ENCODE measurements around the gene EHMT1. TPM values are rescaled to one million over a fixed set of nuclear protein-coding genes. Genes with fewer than 3 reads are reported as not detected.

EHMT1 gene
- polyA plus RNA-seq, 1 experiment, result 23.3 TPM

DNA sequence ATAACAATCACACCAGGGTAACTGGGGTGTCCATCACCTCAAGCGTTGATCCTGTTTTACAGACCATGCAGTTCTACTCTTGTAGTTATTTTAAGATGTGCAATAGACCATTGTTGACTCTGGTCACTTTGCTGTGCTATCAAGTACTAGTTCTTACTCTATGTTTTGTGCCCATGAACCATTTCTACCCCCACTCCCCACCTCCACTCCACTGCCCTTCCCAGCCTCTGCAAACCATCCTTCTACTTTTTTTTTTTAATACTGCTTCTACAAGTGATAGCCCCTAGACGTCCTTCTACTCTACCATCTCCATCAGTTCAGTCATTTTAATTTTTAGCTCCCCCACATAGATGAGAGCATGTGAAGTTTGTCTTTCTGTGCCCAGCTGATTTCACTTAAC is 38.8 kb downstream of the EHMT1 start:
- CTCF ChIA-PET, result no interaction called here
- no peaks in the 10 kb centered on the region for H3K27me3 ChIP-seq (ENCODE audit: control insufficient read depth, insufficient read depth, low read length)

GRCh38 chr9:137658781-137659180 is 40.0 kb downstream of the EHMT1 start:
- 0 out of 2 replicates have a peak, but pooled peaks cover 2% of the 10 kb centered on the region for H3K36me3 ChIP-seq (ENCODE audit: control insufficient read depth, insufficient read depth, low read length)
- ChIA-PET POLR2A (no interaction called here), CTCF (interaction anchor here (0.6 kb wide), 1 partner anchor 431 kb away, joined by 3 read pairs; no protein-coding TSS in a partner anchor)
- H3K27me3 ChIP-seq (ENCODE audit: control insufficient read depth, insufficient read depth, low read length), result no peaks in the 10 kb centered on the region
- no peak for TF ChIP-seq CTCF (IDR thresholded peaks at IDR 0.05; ENCODE audit: insufficient read depth, low read depth, low read length)
- no peak overlapping the region for H3K4me3 ChIP-seq (ENCODE audit: low read depth, low read length)
- no peak for DNase-seq (ENCODE audit: low read depth)

More for the DNA sequence above, 38.8 kb downstream of the EHMT1 start:
- Histone ChIP-seq H3K36me3 (ENCODE audit: control insufficient read depth, insufficient read depth, low read length) (0 out of 2 replicates have a peak, but pooled peaks cover 2% of the 10 kb centered on the region), H3K4me3 (ENCODE audit: low read depth, low read length) (no peak overlapping the region)
- no peak for TF ChIP-seq CTCF (IDR thresholded peaks at IDR 0.05; ENCODE audit: insufficient read depth, low read depth, low read length)
- DNase-seq (ENCODE audit: low read depth), result no peak
- POLR2A ChIA-PET, result no interaction called here

- no peak for TF ChIP-seq CTCF (IDR thresholded peaks at IDR 0.05; ENCODE audit: insufficient read depth, low read depth, low read length)
- Histone ChIP-seq H3K27me3 (ENCODE audit: control insufficient read depth, insufficient read depth, low read length) (no peaks in the 10 kb centered on the region), H3K36me3 (ENCODE audit: control insufficient read depth, insufficient read depth, low read length) (0 out of 2 replicates have a peak, but pooled peaks cover 2% of the 10 kb centered on the region), H3K4me3 (ENCODE audit: low read depth, low read length) (no peak overlapping the region)
- ChIA-PET POLR2A (no interaction called here), CTCF (interaction anchor here (0.9 to 1.0 kb wide), 3 partner anchors 12 to 36 kb away, joined by 3 to 5 read pairs (median 3); no protein-coding TSS in a partner anchor)
- no peak for DNase-seq (ENCODE audit: low read depth)
Observed at GRCh38 chr9:137660144-137660543, 41.3 kb downstream of the EHMT1 start.

DNA sequence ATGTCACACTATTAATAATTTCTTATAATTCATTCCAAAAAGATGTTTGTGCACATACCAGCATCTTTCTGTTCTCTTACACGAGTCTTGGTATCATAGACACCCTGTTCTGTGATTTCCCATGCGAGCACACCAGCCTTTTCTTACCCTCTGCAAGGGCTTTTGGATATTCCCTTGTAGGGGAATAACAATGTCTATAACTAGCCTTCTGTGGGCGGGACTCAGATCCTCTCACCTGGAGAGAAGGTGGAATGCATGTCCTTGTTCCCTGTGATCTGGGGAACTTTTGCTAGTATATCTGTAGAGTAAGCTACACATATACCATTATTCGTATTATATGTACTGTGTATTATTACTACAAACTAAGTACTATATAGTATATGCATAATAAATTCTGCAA is 44.8 kb downstream of the EHMT1 start:
- CTCF ChIA-PET, result interaction anchor here (2.7 kb wide), 1 partner anchor 10 kb away, joined by 15 read pairs; no protein-coding TSS in a partner anchor
- no peak for TF ChIP-seq CTCF (IDR thresholded peaks at IDR 0.05; ENCODE audit: insufficient read depth, low read depth, low read length)
- POLR2A ChIA-PET, result no interaction called here
- Histone ChIP-seq H3K27me3 (ENCODE audit: control insufficient read depth, insufficient read depth, low read length) (no peaks in the 10 kb centered on the region), H3K4me3 (ENCODE audit: low read depth, low read length) (no peak overlapping the region), H3K36me3 (ENCODE audit: control insufficient read depth, insufficient read depth, low read length) (peaks cover 2% of the 10 kb centered on the region; the same call in 1 of the 2 replicates)
- no peak for DNase-seq (ENCODE audit: low read depth)

DNA sequence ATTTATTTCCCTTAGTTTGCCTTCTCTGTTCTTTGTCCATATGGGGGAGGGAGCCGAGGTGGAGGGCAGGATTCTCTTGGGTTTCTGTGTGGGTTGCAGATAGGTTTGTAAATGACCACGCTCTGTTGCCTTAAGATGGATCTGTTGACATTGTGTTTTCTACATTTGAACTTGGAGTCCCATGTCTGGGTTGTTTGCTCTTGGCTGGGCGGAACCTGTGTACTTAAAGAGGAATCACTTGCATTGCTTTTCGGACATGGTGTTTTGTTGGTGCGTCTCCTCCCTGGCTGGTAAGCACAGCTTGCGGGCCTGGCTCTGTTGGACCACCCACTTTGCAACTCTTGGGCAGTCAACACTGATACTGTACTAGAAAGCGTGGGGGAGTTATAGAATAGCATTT is 45.9 kb downstream of the EHMT1 start:
- POLR2A ChIA-PET, result no interaction called here
- Histone ChIP-seq H3K36me3 (ENCODE audit: control insufficient read depth, insufficient read depth, low read length) (peaks cover 5% of the 10 kb centered on the region), H3K27me3 (ENCODE audit: control insufficient read depth, insufficient read depth, low read length) (no peaks in the 10 kb centered on the region), H3K4me3 (ENCODE audit: low read depth, low read length) (no peak overlapping the region)
- CTCF ChIA-PET, result interaction anchor here (1.1 to 2.7 kb wide), 3 partner anchors 9 to 118 kb away, joined by 3 to 15 read pairs (median 4); no protein-coding TSS in a partner anchor
- TF ChIP-seq CTCF (IDR thresholded peaks at IDR 0.05; ENCODE audit: insufficient read depth, low read depth, low read length), result no peak
- DNase-seq (ENCODE audit: low read depth), result no peak
